Keratinocyte (primary cell): ENCODE measurements around the gene TGM1. TPM values are rescaled to one million over a fixed set of nuclear protein-coding genes. Genes with fewer than 3 reads are reported as not detected.

Experiments used
- DNase-seq: peaks from one replicate; pipeline ENCODE4 v3.0.0-alpha.2; 2011; ENCODE audit warnings: low read depth, missing footprints, low spot score
- FAIRE-seq: peaks from 2 replicates; lab custom pipeline; 2011; peaks lifted over from hg19 to GRCh38; lab: Jason Lieb, UNC
- H2AFZ ChIP-seq: 2 replicates; pipeline ENCODE4 v1.6.0; 2012; ENCODE audit warnings: low read length, control low read depth, inconsistent platforms; ENCODE audit not compliant: control insufficient read depth
- H3K27ac ChIP-seq: 2 replicates; pipeline ENCODE4 v1.5.1; 2011; ENCODE audit warnings: low read length; ENCODE audit not compliant: control insufficient read depth, insufficient read depth
- H3K27me3 ChIP-seq: 3 replicates; pipeline ENCODE4 v1.6.0; 2011; ENCODE audit warnings: low read length; ENCODE audit not compliant: control insufficient read depth, insufficient read depth; ENCODE audit errors: extremely low read depth
- H3K36me3 ChIP-seq, 2 experiments: 2 replicates in 1 of 2; 3 replicates in 1 of 2; pipeline ENCODE4 v1.5.1; 2011; ENCODE audit warnings: low read length in 2 of 2, mild to moderate bottlenecking in 1 of 2; ENCODE audit not compliant: control insufficient read depth in 2 of 2, insufficient read depth in 2 of 2; ENCODE audit errors: extremely low read depth in 1 of 2
- H3K4me1 ChIP-seq: 3 replicates; pipeline ENCODE4 v1.5.1; 2011; ENCODE audit warnings: low read length; ENCODE audit not compliant: control insufficient read depth, insufficient read depth; ENCODE audit errors: extremely low read depth
- H3K4me2 ChIP-seq: 3 replicates; pipeline ENCODE4 v1.6.0; 2011; ENCODE audit warnings: low read depth, low read length; ENCODE audit not compliant: control insufficient read depth, insufficient read depth; ENCODE audit errors: extremely low read depth
- H3K4me3 ChIP-seq, 3 experiments: fragments of 200-600 bp in 1 of 3; sonication (generic) in 1 of 3; 2 replicates in 2 of 3; 3 replicates in 1 of 3; pipeline ENCODE4 v1.5.1; 2011 to 2016; ENCODE audit warnings: low read length in 3 of 3, mild to moderate bottlenecking in 3 of 3, control low read depth in 2 of 3, inconsistent platforms in 1 of 3, low read depth in 1 of 3, mixed read lengths in 1 of 3, mixed run types in 1 of 3, moderate library complexity in 1 of 3; ENCODE audit not compliant: control insufficient read depth in 2 of 3, insufficient read depth in 2 of 3; ENCODE audit errors: extremely low read depth in 1 of 3
- H3K79me2 ChIP-seq: 2 replicates; pipeline ENCODE4 v1.6.0; 2012; ENCODE audit warnings: low read length; ENCODE audit not compliant: control insufficient read depth, insufficient read depth
- H3K9ac ChIP-seq: 3 replicates; pipeline ENCODE4 v1.6.0; 2011; ENCODE audit warnings: low read length; ENCODE audit not compliant: control insufficient read depth, insufficient read depth; ENCODE audit errors: extremely low read depth
- H3K9me1 ChIP-seq: 3 replicates; pipeline ENCODE4 v1.6.0; 2011; ENCODE audit warnings: low read length; ENCODE audit not compliant: control insufficient read depth, insufficient read depth; ENCODE audit errors: extremely low read depth
- H3K9me3 ChIP-seq: 2 replicates; pipeline ENCODE4 v1.5.1; 2012; ENCODE audit warnings: low read depth, low read length; ENCODE audit not compliant: control insufficient read depth
- H4K20me1 ChIP-seq: 3 replicates; pipeline ENCODE4 v1.6.0; 2011; ENCODE audit warnings: low read length; ENCODE audit not compliant: control insufficient read depth, insufficient read depth; ENCODE audit errors: extremely low read depth
- EZH2 ChIP-seq: IDR thresholded peaks from one replicate; pipeline ENCODE4 v1.6.1; 2012; ENCODE audit warnings: inconsistent platforms, mild to moderate bottlenecking, low read length, moderate library complexity
- dilution Hi-C: fragments of 300-500 bp; cut with MboI; formaldehyde crosslinking; loops from one replicate; pipeline ENCODE4 v1.7.0; 2020; ENCODE audit warnings: low sequenced_read_pairs; ENCODE audit not compliant: extremely low pct_ligation_motif_present
- polyA plus RNA-seq, 5 experiments: library from polyadenylated mRNA; depleted of rRNA in 3 of 5; stranded (reverse) in 3 of 5; stranded (forward) in 1 of 5; unstranded in 1 of 5; fragments of >200 nt; gene quantifications; 1 replicate in 1 of 5; 2 replicates in 3 of 5; 3 replicates in 1 of 5; pipeline versions ENCODE4 v1.2.1 to v1.2.3, GENCODE V29; 2011 to 2012; ENCODE audit warnings: missing spikeins in 2 of 5, low read depth in 1 of 5, low replicate concordance in 1 of 5
- TF ChIP-seq, protein P1 (sequence below), 3 experiments: IDR thresholded peaks in 1 of 3; conservative IDR thresholded peaks in 1 of 3; optimal IDR thresholded peaks in 1 of 3; 2 replicates in 2 of 3; 3 replicates in 1 of 3; pipeline versions ENCODE3 to v1.5.1; 2011; ENCODE audit warnings: low read length in 3 of 3, mild to moderate bottlenecking in 3 of 3, moderate library complexity in 2 of 3, control low read depth in 1 of 3, inconsistent platforms in 1 of 3; ENCODE audit not compliant: insufficient read depth in 2 of 3; ENCODE audit errors: extremely low read depth in 1 of 3

Gene TGM1
- polyA plus RNA-seq, 1 donor (not counting 4 experiments of a cell fraction or from before 2014, with no cell fraction given): 16.1 TPM

DNA sequence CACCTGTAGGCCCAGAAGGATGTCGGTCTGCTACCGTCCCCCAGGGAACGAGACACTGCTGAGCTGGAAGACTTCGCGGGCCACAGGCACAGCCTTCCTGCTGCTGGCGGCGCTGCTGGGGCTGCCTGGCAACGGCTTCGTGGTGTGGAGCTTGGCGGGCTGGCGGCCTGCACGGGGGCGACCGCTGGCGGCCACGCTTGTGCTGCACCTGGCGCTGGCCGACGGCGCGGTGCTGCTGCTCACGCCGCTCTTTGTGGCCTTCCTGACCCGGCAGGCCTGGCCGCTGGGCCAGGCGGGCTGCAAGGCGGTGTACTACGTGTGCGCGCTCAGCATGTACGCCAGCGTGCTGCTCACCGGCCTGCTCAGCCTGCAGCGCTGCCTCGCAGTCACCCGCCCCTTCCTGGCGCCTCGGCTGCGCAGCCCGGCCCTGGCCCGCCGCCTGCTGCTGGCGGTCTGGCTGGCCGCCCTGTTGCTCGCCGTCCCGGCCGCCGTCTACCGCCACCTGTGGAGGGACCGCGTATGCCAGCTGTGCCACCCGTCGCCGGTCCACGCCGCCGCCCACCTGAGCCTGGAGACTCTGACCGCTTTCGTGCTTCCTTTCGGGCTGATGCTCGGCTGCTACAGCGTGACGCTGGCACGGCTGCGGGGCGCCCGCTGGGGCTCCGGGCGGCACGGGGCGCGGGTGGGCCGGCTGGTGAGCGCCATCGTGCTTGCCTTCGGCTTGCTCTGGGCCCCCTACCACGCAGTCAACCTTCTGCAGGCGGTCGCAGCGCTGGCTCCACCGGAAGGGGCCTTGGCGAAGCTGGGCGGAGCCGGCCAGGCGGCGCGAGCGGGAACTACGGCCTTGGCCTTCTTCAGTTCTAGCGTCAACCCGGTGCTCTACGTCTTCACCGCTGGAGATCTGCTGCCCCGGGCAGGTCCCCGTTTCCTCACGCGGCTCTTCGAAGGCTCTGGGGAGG, 47.9 kb upstream of the TGM1 start, which contains the start of gene LTB4R:
TSS of gene LTB4R (plus strand) at position 857 of the 959 bp plus-strand sequence. CDS start 4,150 bp downstream, outside the sequence.
- no peak for DNase-seq
- no peak for FAIRE-seq
- Histone ChIP-seq H2AFZ (peak within 1 kb of the TSS; percentile 4), H3K36me3 (peaks cover 20 to 28% of the 10 kb centered on the region in 2 experiments), H3K9me1 (no peaks in the 10 kb centered on the region), H3K9ac (peak within 1 kb of the TSS; percentile 36), H3K4me3 (peak within 1 kb of the TSS; percentile 11 to 31 (median 19)), H3K4me2 (peak within 1 kb of the TSS; percentile 88), H3K27ac (peak within 1 kb of the TSS; percentile 35), H4K20me1 (no peaks in the 10 kb centered on the region), H3K4me1 (peaks cover 64% of the 10 kb centered on the region), H3K27me3 (no peaks in the 10 kb centered on the region), H3K79me2 (peaks cover 4% of the 10 kb centered on the region), H3K9me3 (no peaks in the 10 kb centered on the region)
- no peak for TF ChIP-seq EZH2
- TF ChIP-seq, protein P1, sequence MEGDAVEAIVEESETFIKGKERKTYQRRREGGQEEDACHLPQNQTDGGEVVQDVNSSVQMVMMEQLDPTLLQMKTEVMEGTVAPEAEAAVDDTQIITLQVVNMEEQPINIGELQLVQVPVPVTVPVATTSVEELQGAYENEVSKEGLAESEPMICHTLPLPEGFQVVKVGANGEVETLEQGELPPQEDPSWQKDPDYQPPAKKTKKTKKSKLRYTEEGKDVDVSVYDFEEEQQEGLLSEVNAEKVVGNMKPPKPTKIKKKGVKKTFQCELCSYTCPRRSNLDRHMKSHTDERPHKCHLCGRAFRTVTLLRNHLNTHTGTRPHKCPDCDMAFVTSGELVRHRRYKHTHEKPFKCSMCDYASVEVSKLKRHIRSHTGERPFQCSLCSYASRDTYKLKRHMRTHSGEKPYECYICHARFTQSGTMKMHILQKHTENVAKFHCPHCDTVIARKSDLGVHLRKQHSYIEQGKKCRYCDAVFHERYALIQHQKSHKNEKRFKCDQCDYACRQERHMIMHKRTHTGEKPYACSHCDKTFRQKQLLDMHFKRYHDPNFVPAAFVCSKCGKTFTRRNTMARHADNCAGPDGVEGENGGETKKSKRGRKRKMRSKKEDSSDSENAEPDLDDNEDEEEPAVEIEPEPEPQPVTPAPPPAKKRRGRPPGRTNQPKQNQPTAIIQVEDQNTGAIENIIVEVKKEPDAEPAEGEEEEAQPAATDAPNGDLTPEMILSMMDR (optimal IDR thresholded peaks at IDR 0.05 in 1 of 3, IDR thresholded peaks at IDR 0.05 in 1 of 3, conservative IDR thresholded peaks at IDR 0.05 in 1 of 3; ENCODE audit: extremely low read depth in 1 of 3, insufficient read depth in 2 of 3, low read length in 3 of 3): peak in 1 of 3 experiments; percentile 1
- dilution Hi-C loops: no loop called here

DNA sequence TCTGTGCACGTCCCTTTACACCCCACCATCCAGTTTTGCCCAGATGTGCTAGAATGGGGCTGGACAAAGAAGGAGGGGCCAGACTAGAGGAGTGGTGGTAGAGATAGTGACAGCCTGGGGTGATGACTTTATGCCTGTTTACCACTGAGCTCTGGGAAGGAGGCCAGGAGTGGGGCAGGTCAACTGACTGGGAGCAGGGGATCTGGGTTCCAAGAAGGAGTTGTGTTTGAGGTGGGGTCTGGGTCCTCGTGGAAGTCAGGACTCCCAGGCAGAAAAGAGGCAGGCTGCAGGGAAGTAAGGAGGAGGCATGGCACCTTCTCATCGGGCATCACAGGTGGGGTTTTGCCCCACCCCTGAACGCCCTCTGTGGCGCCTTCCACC, 47.3 kb upstream of the TGM1 start:
- H2AFZ ChIP-seq: no peak overlapping the region
- peak overlapping the region; percentile 88 for H3K4me2 ChIP-seq
- dilution Hi-C loops: no loop called here
- FAIRE-seq (no peak), DNase-seq (no peak)
- H3K36me3 ChIP-seq: peaks cover 27 to 32% of the 10 kb centered on the region in 2 experiments
- H3K4me1 ChIP-seq: peaks cover 57% of the 10 kb centered on the region
- peak overlapping the region; percentile 8 to 18 (median 11) for H3K4me3 ChIP-seq
- H3K9me3 ChIP-seq: no peaks in the 10 kb centered on the region
- peak overlapping the region; percentile 26 for H3K9ac ChIP-seq
- no peaks in the 10 kb centered on the region for H3K27me3 ChIP-seq
- H3K9me1 ChIP-seq: no peaks in the 10 kb centered on the region
- H3K79me2 ChIP-seq: peaks cover 4% of the 10 kb centered on the region
- TF ChIP-seq, protein P1 (optimal IDR thresholded peaks at IDR 0.05 in 1 of 3, IDR thresholded peaks at IDR 0.05 in 1 of 3, conservative IDR thresholded peaks at IDR 0.05 in 1 of 3; ENCODE audit: extremely low read depth in 1 of 3, insufficient read depth in 2 of 3, low read length in 3 of 3): no peak
- TF ChIP-seq EZH2: no peak
- no peaks in the 10 kb centered on the region for H4K20me1 ChIP-seq
- H3K27ac ChIP-seq: peak overlapping the region; percentile 35
